Kidney (tissue), 14 donors: ENCODE data around the gene TAF1A. TPM values are rescaled to one million over a fixed set of nuclear protein-coding genes. Genes with fewer than 3 reads are reported as not detected.
A peak's percentile ranks its signal among the peaks of the same experiment; 100 is the strongest.

Experiments
- DNase-seq, 5 donors: peaks; one replicate each; pipeline ENCODE4 v3.0.0-alpha.2; 2013 to 2020
- FAIRE-seq: peaks from 2 replicates; lab custom pipeline; 2012; peaks lifted over from hg19 to GRCh38; lab: Jason Lieb, UNC
- H3K27ac ChIP-seq, 2 donors: one replicate each; pipeline ENCODE4 v1.7.0; 2013; ENCODE audit warnings: low read depth in 2 of 2, low read length in 2 of 2, inconsistent platforms in 1 of 2
- H3K27me3 ChIP-seq: one replicate; pipeline ENCODE4 v1.7.1; 2013; ENCODE audit warnings: low read length, inconsistent platforms; ENCODE audit not compliant: control insufficient read depth, insufficient read depth
- H3K36me3 ChIP-seq, 3 donors: one replicate each; pipeline versions ENCODE4 v1.7.0 to v1.7.1; 2013; ENCODE audit warnings: low read length in 3 of 3, control low read depth in 1 of 3, inconsistent platforms in 1 of 3; ENCODE audit not compliant: insufficient read depth in 3 of 3, control insufficient read depth in 2 of 3
- H3K4me1 ChIP-seq, 3 donors: one replicate each; pipeline versions ENCODE4 v1.7.0 to v1.7.1; 2013; ENCODE audit warnings: low read length in 3 of 3, inconsistent platforms in 1 of 3, low read depth in 1 of 3; ENCODE audit not compliant: control insufficient read depth in 2 of 3, insufficient read depth in 2 of 3
- H3K4me3 ChIP-seq, 3 donors: one replicate each; pipeline versions ENCODE4 v1.7.0 to v1.8.1; 2013; ENCODE audit warnings: low read length in 3 of 3, control low read depth in 1 of 3, inconsistent platforms in 1 of 3
- H3K9ac ChIP-seq, 3 donors: one replicate each; pipeline versions ENCODE4 v1.7.0 to v1.7.1; 2013; ENCODE audit warnings: low read length in 3 of 3, control low read depth in 1 of 3, inconsistent platforms in 1 of 3
- H3K9me3 ChIP-seq, 3 donors: one replicate each; pipeline versions ENCODE4 v1.7.0 to v1.7.1; 2013; ENCODE audit warnings: low read length in 3 of 3, control low read depth in 1 of 3, inconsistent platforms in 1 of 3; ENCODE audit not compliant: control insufficient read depth in 2 of 3, insufficient read depth in 1 of 3
- CTCF ChIP-seq: IDR thresholded peaks from 3 replicates; pipeline ENCODE4 v1.5.1; 2012; ENCODE audit warnings: mild to moderate bottlenecking, moderate library complexity, borderline replicate concordance; ENCODE audit not compliant: insufficient read depth; ENCODE audit errors: extremely low read depth
- intact Hi-C: fragments of 100-400 bp; cut with DNase I; formaldehyde crosslinking; loops from one replicate; pipeline ENCODE4 v1.11.1; 2022
- polyA plus RNA-seq: library from polyadenylated mRNA; stranded (reverse); fragments of 350-450 nt; fragmentation: Illumina TruSeq; extraction: RNeasy Lipid Tissue Mini Kit (QIAGEN cat#74804); gene quantifications from one replicate; pipeline ENCODE4 v1.2.3, GENCODE V29; 2014; ENCODE audit warnings: low read depth, low replicate concordance; ENCODE audit not compliant: insufficient read depth
- total RNA-seq: library from RNA; stranded (reverse); fragmentation: NEBNext Ultra II Directional; extraction: Animal tissue kit (Norgen Biotek cat#: 25700); gene quantifications from one replicate; pipeline ENCODE4 v1.2.1, GENCODE V29; 2021
- donor health status: control.
- donor health status: control.
- donor health status: control.
- donor health status: control.
- donor health status: control.
- donor health status: DM: yes; HTN: yes; CAD: no.
- donor health status: Normal renal cell carcinoma (clear cell type).

The TAF1A gene
- total and polyA plus RNA-seq, 2 donors from 2014 or later: 1.9 to 8.2 TPM

DNA sequence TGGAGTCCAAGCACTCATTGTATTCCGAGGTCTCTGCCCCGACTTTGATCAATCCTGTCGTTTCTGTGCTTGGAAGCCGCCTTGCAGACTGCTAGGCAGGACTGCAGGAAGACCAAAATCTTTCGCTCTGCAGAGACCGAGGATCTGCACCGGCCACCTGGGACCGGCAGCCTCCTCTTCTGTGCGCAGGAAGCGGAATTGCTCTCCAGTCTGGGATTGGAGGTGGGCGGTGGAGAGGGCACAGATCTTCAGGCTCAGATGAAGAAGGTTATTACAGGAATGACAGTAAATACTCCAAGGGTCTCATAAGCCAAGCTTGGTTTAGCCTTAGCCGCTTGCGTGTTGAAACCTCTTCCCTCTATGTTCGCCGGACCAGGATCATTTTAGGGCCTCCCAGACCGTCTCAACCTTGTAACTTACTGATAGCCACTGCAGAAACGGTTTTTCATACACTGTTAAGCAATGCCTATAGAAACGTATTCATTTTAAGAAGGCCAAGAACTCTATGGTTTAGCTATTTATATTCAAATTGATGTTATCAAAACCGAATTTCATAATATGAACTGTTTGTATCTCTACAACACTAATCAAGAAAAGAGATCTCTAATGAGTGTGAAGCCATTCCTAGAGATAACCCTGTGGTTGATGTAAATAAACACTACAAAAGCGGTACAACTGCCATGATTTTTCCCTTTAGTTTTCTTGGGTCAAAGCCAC lies 29.3 kb upstream of the TAF1A start:
- Histone ChIP-seq H3K4me3 (peak overlapping the region; percentile 74 to 92 (median 80)), H3K36me3 (peaks cover 0 to 8% (median 0%) of the 10 kb centered on the region in 3 donors), H3K9ac (peak overlapping the region; percentile 58 to 71 (median 59)), H3K27me3 (no peaks in the 10 kb centered on the region), H3K4me1 (peaks cover 2 to 10% (median 5%) of the 10 kb centered on the region in 3 donors), H3K27ac (no peak overlapping the region), H3K9me3 (no peaks in the 10 kb centered on the region)
- no peak for TF ChIP-seq CTCF
- FAIRE-seq (no peak), DNase-seq (peak in 4 of 5 donors; percentile 33 to 57 (median 55))
- intact Hi-C loops: no loop called here

DNA sequence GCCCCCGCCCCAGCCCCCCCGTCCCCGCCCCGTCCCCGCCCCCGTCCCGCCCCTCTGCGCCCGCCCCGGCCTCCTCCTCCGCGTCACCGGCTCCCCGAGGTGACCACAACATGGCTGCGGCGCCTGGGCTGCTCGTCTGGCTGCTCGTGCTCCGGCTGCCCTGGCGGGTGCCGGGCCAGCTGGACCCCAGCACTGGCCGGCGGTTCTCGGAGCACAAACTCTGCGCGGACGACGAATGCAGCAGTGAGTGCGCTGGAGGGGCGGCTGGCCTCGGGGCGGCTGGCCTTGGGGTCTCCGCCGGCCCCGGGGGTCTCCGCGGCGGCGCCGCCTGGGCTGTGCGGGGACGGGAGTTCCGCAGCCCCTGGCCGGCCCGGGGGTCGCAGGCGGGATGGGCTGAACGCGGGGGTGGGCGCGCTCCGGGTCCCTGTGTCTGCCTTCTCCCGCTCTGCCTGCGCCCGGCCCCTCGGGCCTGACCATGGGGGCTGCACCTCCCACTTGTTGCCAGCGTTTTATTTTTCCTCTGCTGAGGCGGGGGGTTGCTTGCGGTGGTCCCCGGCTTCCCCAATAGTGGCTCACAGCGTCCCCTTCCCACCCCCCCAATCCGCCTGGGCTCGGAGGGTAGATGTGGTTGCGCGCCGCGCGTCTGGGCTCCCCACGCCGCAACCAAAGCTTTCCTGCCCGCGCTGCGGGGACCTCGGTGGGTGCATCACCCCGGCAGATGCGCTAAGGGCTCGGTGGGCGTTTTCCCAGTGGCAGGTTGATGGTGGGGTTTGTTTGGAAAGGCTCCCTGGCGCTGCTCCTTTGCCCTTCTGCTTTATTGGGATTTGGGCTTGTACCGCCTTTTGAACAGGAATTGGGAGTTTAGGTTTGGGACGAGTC lies 28.5 kb upstream of the TAF1A start, which contains the start of gene MIA3:
MIA3 (plus strand) TSS at position 97 of the 879 bp plus-strand sequence; CDS start at position 111, 14 bp downstream.
- Histone ChIP-seq H3K9ac (peak within 1 kb of the TSS; percentile 58 to 71 (median 59)), H3K4me3 (peak within 1 kb of the TSS; percentile 74 to 92 (median 80)), H3K27me3 (no peaks in the 10 kb centered on the region), H3K36me3 (peaks cover 0 to 8% (median 0%) of the 10 kb centered on the region in 3 donors), H3K27ac (peak within 1 kb of the TSS; percentile 48), H3K9me3 (no peaks in the 10 kb centered on the region), H3K4me1 (peaks cover 2 to 10% (median 5%) of the 10 kb centered on the region in 3 donors)
- no peak for TF ChIP-seq CTCF
- intact Hi-C loops: no loop called here
- no peak for FAIRE-seq
- peak; percentile 33 to 96 (median 85) for DNase-seq

GRCh38 chr1:222617367-222617951 lies 27.7 kb upstream of the TAF1A start:
- Histone ChIP-seq H3K36me3 (peaks cover 0 to 3% (median 0%) of the 10 kb centered on the region in 3 donors), H3K9me3 (no peaks in the 10 kb centered on the region), H3K9ac (peak overlapping the region; percentile 13 to 56 (median 55)), H3K27me3 (no peaks in the 10 kb centered on the region), H3K4me1 (peaks cover 2 to 10% (median 5%) of the 10 kb centered on the region in 3 donors), H3K4me3 (peak overlapping the region; percentile 67 to 90 (median 71)), H3K27ac (peak overlapping the region; percentile 48)
- peak; percentile 93 to 99 (median 96) for DNase-seq
- no peak for TF ChIP-seq CTCF
- intact Hi-C loops: no loop called here
- FAIRE-seq: no peak
